ENCODE measurements around the gene ST6GALNAC1.

ST6GALNAC1 gene

GRCh38 chr17:76676629-76677028, 33.1 kb upstream of the ST6GALNAC1 start:
- no peak for TF ChIP-seq CTCF (conservative IDR thresholded peaks at IDR 0.05; ENCODE audit: control insufficient read depth, insufficient read depth, low read depth, low read length)
- H3K4me3 ChIP-seq (ENCODE audit: control insufficient read depth, low read depth, low read length) = no peak overlapping the region
- no peak for DNase-seq (ENCODE audit: low read depth)

DNA sequence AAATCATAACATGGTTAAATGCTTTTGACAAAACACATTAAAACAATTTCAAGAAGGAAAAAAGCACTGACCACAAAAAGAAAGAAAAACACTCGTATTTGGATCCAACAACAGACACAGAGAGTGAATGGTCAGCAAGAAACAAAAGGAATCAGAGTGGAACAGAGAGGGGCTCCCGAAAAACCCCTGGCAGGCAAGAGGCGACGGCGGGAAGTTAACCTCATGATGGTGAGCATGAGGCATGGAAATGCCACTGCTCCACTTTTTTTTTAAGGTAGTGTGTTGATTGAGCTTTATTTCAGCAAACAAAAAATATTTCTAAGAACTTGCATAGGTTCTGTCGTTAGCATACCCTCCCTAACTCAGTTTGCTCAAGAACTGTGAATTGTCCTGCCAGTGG, 32.1 kb upstream of the ST6GALNAC1 start:
- no peak overlapping the region for H3K4me3 ChIP-seq (ENCODE audit: control insufficient read depth, low read depth, low read length)
- no peak for DNase-seq (ENCODE audit: low read depth)
- TF ChIP-seq CTCF (conservative IDR thresholded peaks at IDR 0.05; ENCODE audit: control insufficient read depth, insufficient read depth, low read depth, low read length) = no peak

DNA sequence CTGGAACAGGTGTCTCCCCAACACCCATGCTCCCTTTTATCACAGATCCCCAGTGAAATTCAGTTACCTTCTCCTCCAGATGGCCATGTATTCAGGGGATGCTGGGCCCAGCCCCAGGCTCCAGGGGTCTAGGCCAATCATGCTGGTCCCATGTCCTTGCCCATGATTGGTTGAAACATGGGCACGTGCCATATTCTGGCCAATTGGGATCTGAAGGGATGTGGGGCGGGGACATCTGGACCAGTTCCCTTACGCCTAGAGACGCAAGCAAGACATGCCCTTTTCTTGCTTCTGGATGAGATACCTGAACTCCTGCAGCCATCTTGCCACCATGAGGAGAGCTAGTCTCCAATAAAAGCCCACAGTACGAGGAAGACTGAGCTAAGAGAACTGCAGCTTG, 31.0 kb upstream of the ST6GALNAC1 start:
- no peak overlapping the region for H3K4me3 ChIP-seq (ENCODE audit: control insufficient read depth, low read depth, low read length)
- no peak for TF ChIP-seq CTCF (conservative IDR thresholded peaks at IDR 0.05; ENCODE audit: control insufficient read depth, insufficient read depth, low read depth, low read length)
- no peak for DNase-seq (ENCODE audit: low read depth)

DNA sequence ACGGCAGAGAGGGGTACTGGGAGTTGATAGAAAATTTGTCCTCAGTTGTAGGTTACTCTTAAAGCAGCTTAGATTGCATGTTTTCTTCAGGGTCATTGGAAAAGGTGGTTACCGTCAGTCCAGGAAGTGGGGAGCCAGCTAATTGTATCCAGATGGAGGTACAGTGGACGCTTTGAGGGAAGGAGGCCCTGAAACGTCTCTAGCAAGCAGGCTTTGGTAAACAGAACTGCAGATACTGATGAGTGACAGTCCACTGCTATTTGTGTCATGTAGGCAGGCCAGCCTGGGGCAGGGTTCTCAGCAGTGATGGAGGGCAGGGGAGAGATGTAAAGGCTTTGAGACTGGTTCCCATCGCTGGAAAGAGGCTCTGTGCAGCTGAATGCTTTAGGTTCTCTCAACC, 30.2 kb upstream of the ST6GALNAC1 start:
- peak; percentile 60 for DNase-seq (ENCODE audit: low read depth)
- no peak overlapping the region for H3K4me3 ChIP-seq (ENCODE audit: control insufficient read depth, low read depth, low read length)
- TF ChIP-seq CTCF (conservative IDR thresholded peaks at IDR 0.05; ENCODE audit: control insufficient read depth, insufficient read depth, low read depth, low read length) = no peak

- no peak for DNase-seq (ENCODE audit: low read depth)
- no peak for TF ChIP-seq CTCF (conservative IDR thresholded peaks at IDR 0.05; ENCODE audit: control insufficient read depth, insufficient read depth, low read depth, low read length)
- H3K4me3 ChIP-seq (ENCODE audit: control insufficient read depth, low read depth, low read length) = no peak overlapping the region
These were observed 29.3 kb upstream of the ST6GALNAC1 start for GRCh38 chr17:76672892-76673291.

GRCh38 chr17:76672270-76672851, 28.8 kb upstream of the ST6GALNAC1 start:
- DNase-seq (ENCODE audit: low read depth) = no peak
- peak overlapping the region; percentile 63 for H3K4me3 ChIP-seq (ENCODE audit: control insufficient read depth, low read depth, low read length)
- TF ChIP-seq CTCF (conservative IDR thresholded peaks at IDR 0.05; ENCODE audit: control insufficient read depth, insufficient read depth, low read depth, low read length) = no peak

GRCh38 chr17:76671912-76672262, 28.3 kb upstream of the ST6GALNAC1 start:
- no peak for TF ChIP-seq CTCF (conservative IDR thresholded peaks at IDR 0.05; ENCODE audit: control insufficient read depth, insufficient read depth, low read depth, low read length)
- peak overlapping the region; percentile 63 for H3K4me3 ChIP-seq (ENCODE audit: control insufficient read depth, low read depth, low read length)
- DNase-seq (ENCODE audit: low read depth) = no peak
